ENCODE data around the gene FGA.

Gene FGA

GRCh38 chr4:154583677-154584076, 6.9 kb downstream of the FGA start:
- no peaks in the 10 kb centered on the region for H3K27me3 ChIP-seq (ENCODE audit: insufficient read depth, low read depth, severe bottlenecking)
- no peak for TF ChIP-seq CTCF (IDR thresholded peaks at IDR 0.05; ENCODE audit: low read depth, low read length)
- H3K36me3 ChIP-seq = no peaks in the 10 kb centered on the region
- no peak for DNase-seq
- H3K27ac ChIP-seq = no peak overlapping the region
- H3K4me3 ChIP-seq (ENCODE audit: low read depth, low read length) = no peak overlapping the region
- no peaks in the 10 kb centered on the region for H3K9me3 ChIP-seq (ENCODE audit: severe bottlenecking)

- no peak for DNase-seq
- no peaks in the 10 kb centered on the region for H3K36me3 ChIP-seq
- H3K9me3 ChIP-seq (ENCODE audit: severe bottlenecking) = no peaks in the 10 kb centered on the region
- H3K27me3 ChIP-seq (ENCODE audit: insufficient read depth, low read depth, severe bottlenecking) = no peaks in the 10 kb centered on the region
- no peak overlapping the region for H3K4me3 ChIP-seq (ENCODE audit: low read depth, low read length)
- H3K27ac ChIP-seq = no peak overlapping the region
- TF ChIP-seq CTCF (IDR thresholded peaks at IDR 0.05; ENCODE audit: low read depth, low read length) = no peak
Observed at GRCh38 chr4:154583230-154583629, 7.3 kb downstream of the FGA start.

- Histone ChIP-seq H3K9me3 (ENCODE audit: severe bottlenecking) (no peaks in the 10 kb centered on the region), H3K27ac (no peak overlapping the region), H3K36me3 (no peaks in the 10 kb centered on the region), H3K27me3 (ENCODE audit: insufficient read depth, low read depth, severe bottlenecking) (no peaks in the 10 kb centered on the region), H3K4me3 (ENCODE audit: low read depth, low read length) (no peak overlapping the region)
- DNase-seq = no peak
- TF ChIP-seq CTCF (IDR thresholded peaks at IDR 0.05; ENCODE audit: low read depth, low read length) = no peak
Observed at GRCh38 chr4:154582723-154583122, 7.8 kb downstream of the FGA start.

GRCh38 chr4:154579927-154580326, 10.6 kb downstream of the FGA start:
- H3K27ac ChIP-seq = no peak overlapping the region
- no peaks in the 10 kb centered on the region for H3K36me3 ChIP-seq
- DNase-seq = no peak
- no peak overlapping the region for H3K4me3 ChIP-seq (ENCODE audit: low read depth, low read length)
- no peaks in the 10 kb centered on the region for H3K27me3 ChIP-seq (ENCODE audit: insufficient read depth, low read depth, severe bottlenecking)
- no peak for TF ChIP-seq CTCF (IDR thresholded peaks at IDR 0.05; ENCODE audit: low read depth, low read length)
- no peaks in the 10 kb centered on the region for H3K9me3 ChIP-seq (ENCODE audit: severe bottlenecking)

- H3K36me3 ChIP-seq = no peaks in the 10 kb centered on the region
- no peak overlapping the region for H3K27ac ChIP-seq
- no peak overlapping the region for H3K4me3 ChIP-seq (ENCODE audit: low read depth, low read length)
- no peaks in the 10 kb centered on the region for H3K9me3 ChIP-seq (ENCODE audit: severe bottlenecking)
- no peak for DNase-seq
- no peaks in the 10 kb centered on the region for H3K27me3 ChIP-seq (ENCODE audit: insufficient read depth, low read depth, severe bottlenecking)
- no peak for TF ChIP-seq CTCF (IDR thresholded peaks at IDR 0.05; ENCODE audit: low read depth, low read length)
Observed at GRCh38 chr4:154578919-154579318, 11.6 kb downstream of the FGA start.

GRCh38 chr4:154577324-154577723, 13.2 kb downstream of the FGA start:
- H3K36me3 ChIP-seq = no peaks in the 10 kb centered on the region
- H3K27me3 ChIP-seq (ENCODE audit: insufficient read depth, low read depth, severe bottlenecking) = no peaks in the 10 kb centered on the region
- no peak for DNase-seq
- H3K27ac ChIP-seq = no peak overlapping the region
- H3K4me3 ChIP-seq (ENCODE audit: low read depth, low read length) = no peak overlapping the region
- no peak for TF ChIP-seq CTCF (IDR thresholded peaks at IDR 0.05; ENCODE audit: low read depth, low read length)
- no peaks in the 10 kb centered on the region for H3K9me3 ChIP-seq (ENCODE audit: severe bottlenecking)
